PC-9 (cell line): ENCODE results near the gene TMEM164.

Source experiments
- CTCF ChIP-seq: fragments of 200-600 bp; sonication (generic); conservative IDR thresholded peaks from 2 replicates; pipeline ENCODE4 v1.6.1; 2017; ENCODE audit warnings: mixed run types, antibody characterized with exemption, mild to moderate bottlenecking, moderate library complexity
- EZH2 ChIP-seq: fragments of 200-600 bp; sonication (generic); IDR thresholded peaks from 2 replicates; pipeline ENCODE4 v1.8.0; 2017; ENCODE audit warnings: antibody characterized with exemption, low read depth

- TF ChIP-seq CTCF: no peak
- no peak for TF ChIP-seq EZH2
These were observed 1.1 kb upstream of the TMEM164 start for GRCh38 chrX:110001740-110002299.
